ENCODE data around the gene GNGT2. TPM values are rescaled to one million over a fixed set of nuclear protein-coding genes. Genes with fewer than 3 reads are reported as not detected.

Gene GNGT2
- total RNA-seq, 1 donor from 2014 or later = 0.58 TPM

GRCh38 chr17:49241692-49242397 lies 31.5 kb upstream of the GNGT2 start:
- no peak for DNase-seq (ENCODE audit: low read depth)
- Histone ChIP-seq H3K27me3 (ENCODE audit: control insufficient read depth, insufficient read depth, low read length) (peaks cover 5% of the 10 kb centered on the region), H3K36me3 (ENCODE audit: control insufficient read depth, insufficient read depth, low read length) (no peaks in the 10 kb centered on the region), H3K4me3 (ENCODE audit: low read depth, low read length) (no peak overlapping the region)
- no peak for TF ChIP-seq CTCF (IDR thresholded peaks at IDR 0.05; ENCODE audit: insufficient read depth, low read length, poor library complexity, severe bottlenecking)

GRCh38 chr17:49241040-49241439 lies 30.7 kb upstream of the GNGT2 start:
- TF ChIP-seq CTCF (IDR thresholded peaks at IDR 0.05; ENCODE audit: insufficient read depth, low read length, poor library complexity, severe bottlenecking) = no peak
- no peak overlapping the region for H3K4me3 ChIP-seq (ENCODE audit: low read depth, low read length)
- no peak for DNase-seq (ENCODE audit: low read depth)
- peaks cover 5% of the 10 kb centered on the region for H3K27me3 ChIP-seq (ENCODE audit: control insufficient read depth, insufficient read depth, low read length)
- H3K36me3 ChIP-seq (ENCODE audit: control insufficient read depth, insufficient read depth, low read length) = no peaks in the 10 kb centered on the region

- peaks cover 7% of the 10 kb centered on the region for H3K27me3 ChIP-seq (ENCODE audit: control insufficient read depth, insufficient read depth, low read length)
- no peak overlapping the region for H3K4me3 ChIP-seq (ENCODE audit: low read depth, low read length)
- no peak for TF ChIP-seq CTCF (IDR thresholded peaks at IDR 0.05; ENCODE audit: insufficient read depth, low read length, poor library complexity, severe bottlenecking)
- no peaks in the 10 kb centered on the region for H3K36me3 ChIP-seq (ENCODE audit: control insufficient read depth, insufficient read depth, low read length)
- no peak for DNase-seq (ENCODE audit: low read depth)
Observed at GRCh38 chr17:49240619-49241018, 30.2 kb upstream of the GNGT2 start.

- no peak for TF ChIP-seq CTCF (IDR thresholded peaks at IDR 0.05; ENCODE audit: insufficient read depth, low read length, poor library complexity, severe bottlenecking)
Observed at GRCh38 chr17:49239963-49240362, 29.6 kb upstream of the GNGT2 start.

GRCh38 chr17:49235896-49236295 lies 25.5 kb upstream of the GNGT2 start:
- no peaks in the 10 kb centered on the region for H3K36me3 ChIP-seq (ENCODE audit: control insufficient read depth, insufficient read depth, low read length)
- TF ChIP-seq CTCF (IDR thresholded peaks at IDR 0.05; ENCODE audit: insufficient read depth, low read length, poor library complexity, severe bottlenecking) = no peak
- DNase-seq (ENCODE audit: low read depth) = no peak
- H3K4me3 ChIP-seq (ENCODE audit: low read depth, low read length) = no peak overlapping the region
- H3K27me3 ChIP-seq (ENCODE audit: control insufficient read depth, insufficient read depth, low read length) = peaks cover 17% of the 10 kb centered on the region

More at GRCh38 chr17:49239963-49240362, 29.6 kb upstream of the GNGT2 start:
- H3K27me3 ChIP-seq (ENCODE audit: control insufficient read depth, insufficient read depth, low read length) = peaks cover 7% of the 10 kb centered on the region
- no peaks in the 10 kb centered on the region for H3K36me3 ChIP-seq (ENCODE audit: control insufficient read depth, insufficient read depth, low read length)
- no peak overlapping the region for H3K4me3 ChIP-seq (ENCODE audit: low read depth, low read length)
- DNase-seq (ENCODE audit: low read depth) = no peak
